CD4-positive, alpha-beta T cell treated with Interleukin-12 subunit alpha and Interleukin-12 subunit beta, for 1 hour (primary cell): ENCODE results near the gene PIGM.
A peak's percentile ranks its signal among the peaks of the same experiment; 100 is the strongest.
"Not testable (repeated sequence)": the region's sequence is repeated elsewhere in the genome, so short reads cannot be mapped to it uniquely, and the experiment has no call there.

ENCODE experiments used
- DNase-seq: peaks from one replicate; pipeline ENCODE4 v3.0.0-alpha.2; 2020

The PIGM gene

DNA sequence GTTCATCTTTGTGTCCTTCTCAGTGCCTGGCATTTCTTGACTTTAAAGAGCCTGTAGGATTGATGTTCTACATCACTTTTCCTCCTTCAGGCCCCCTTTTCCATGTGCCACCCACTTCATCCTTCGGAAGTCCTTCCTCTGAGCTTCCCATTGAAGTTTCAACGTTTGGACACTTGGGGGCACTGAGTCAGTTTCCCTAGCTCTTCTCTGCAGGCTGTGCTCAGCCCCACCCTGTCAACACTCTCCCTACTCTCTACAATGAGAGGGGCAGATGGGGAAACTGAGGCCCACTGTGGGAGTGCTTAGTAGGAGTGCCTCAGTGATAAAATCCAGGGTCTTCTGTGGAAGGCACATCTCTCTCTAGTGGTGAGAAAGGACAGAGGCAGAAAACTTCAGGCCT is 26.3 kb upstream of the PIGM start:
- no peak for DNase-seq

DNA sequence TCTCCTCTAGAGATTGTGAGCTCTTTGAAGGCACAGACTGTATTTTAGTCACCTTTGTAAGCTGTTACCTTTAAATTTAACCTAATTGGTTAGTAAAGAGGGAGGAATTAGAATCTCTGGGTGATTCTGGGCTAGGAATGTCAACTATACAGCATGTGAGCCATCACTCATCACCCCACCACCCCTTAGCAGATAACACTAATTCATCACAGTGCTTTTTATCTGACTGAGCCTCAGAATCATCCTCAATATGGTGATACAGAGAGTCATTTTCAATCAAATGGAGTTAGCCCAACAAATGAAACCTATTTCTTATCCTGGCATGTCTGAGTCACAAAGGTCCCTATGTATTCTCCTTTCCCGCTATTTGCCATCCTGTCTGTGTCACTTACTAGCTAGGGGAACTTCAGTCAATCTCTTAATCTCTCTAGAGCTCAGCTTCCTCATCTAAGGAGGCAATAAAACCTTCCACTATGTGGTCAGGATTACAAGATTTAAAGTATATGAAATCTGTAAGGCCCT is 24.9 kb upstream of the PIGM start:
- no peak for DNase-seq

DNA sequence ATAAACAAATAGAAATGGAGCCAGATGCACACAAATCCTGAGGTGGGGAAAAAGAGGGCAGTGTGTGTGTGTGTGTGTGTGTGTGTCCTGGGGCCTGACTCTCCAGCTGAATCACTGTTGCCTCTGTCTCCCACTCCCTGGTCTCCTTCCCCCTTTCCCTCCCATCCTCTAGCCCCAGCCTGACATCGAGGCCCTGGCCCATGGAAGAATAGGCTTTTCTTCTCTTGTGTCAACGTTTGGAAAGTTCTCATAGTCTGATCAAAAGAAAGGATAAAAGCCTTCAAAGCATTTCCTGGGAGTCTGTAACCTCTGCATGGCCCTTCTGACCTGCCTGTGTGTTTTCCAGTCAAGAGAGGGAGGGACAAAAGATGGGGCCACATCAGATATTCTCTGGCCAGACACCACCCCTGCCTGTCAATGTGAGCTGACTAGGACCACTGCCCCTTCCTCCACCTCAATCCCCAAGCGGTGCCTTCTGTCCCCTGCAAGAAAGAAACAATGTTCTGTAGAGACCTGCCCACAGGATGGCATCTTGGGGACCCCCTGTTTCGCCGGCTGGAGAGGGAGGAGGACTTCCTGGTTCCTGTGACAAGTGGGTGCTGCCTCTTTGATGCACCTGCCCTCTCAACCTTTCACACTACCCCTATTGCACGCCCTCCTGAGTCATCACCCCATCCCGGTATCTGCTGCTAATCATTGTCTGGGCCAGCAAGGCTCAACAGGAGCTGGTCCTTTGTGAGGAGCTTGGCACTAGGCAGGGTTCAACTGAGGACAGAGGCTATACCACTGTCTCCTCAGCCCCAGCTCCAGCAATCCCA is 22.0 kb upstream of the PIGM start:
- no peak for DNase-seq

DNA sequence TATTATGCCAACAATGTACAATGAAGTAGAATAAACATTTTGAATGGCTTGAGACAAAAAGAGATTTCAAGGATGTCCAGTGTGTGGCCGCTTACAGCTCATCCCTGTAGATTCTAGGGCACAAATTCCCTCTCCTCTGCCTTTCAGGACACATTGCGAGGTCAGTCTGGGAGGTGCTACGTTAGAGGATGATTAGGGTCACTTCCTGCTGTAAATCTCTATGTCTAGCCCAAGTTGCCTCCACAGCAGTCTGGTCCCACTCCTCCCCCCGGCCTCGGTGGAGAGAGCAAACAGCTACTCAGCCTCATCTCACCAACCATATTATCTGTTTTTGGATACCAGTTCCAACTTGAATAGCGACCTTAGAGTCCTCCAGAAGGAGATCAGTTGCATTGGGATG is 21.1 kb upstream of the PIGM start:
- no peak for DNase-seq

DNA sequence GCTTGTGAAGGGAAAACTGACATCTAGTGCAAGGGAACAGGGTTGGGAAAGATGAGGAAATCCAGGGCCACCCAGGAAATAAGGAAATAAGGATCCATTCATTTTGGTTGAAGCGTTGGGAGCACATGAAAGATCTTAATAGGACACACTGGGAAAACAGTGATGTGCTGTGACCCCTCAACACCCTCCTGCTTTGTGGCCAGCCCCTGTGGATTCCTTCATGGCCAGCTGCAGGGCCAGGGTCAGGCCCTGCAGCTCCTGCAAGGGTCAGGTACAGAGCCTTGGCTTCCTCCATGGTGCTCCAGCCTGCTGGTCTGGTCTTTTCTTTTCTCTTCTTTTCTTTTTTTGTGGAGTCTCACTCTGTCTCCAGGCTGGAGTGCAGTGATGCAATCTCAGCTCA is 18.8 kb upstream of the PIGM start:
- no peak for DNase-seq

DNA sequence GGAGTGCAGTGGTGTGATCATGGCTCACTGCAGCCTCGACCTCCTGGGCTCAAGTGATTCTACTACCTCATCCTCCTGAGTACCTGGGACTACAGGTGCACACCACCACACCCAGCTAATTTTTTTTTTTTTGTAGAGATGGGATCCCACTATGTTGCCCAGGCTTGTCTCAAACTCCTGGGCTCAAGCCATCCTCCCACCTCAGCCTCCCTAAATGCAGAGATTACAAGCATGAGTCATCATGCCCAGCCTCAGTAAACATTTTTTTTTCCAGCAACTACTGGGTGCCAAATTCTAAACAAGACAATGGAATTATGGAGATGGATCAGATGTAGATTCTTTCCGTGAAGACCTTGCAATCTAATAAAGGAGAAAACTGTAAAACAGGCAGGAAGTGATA is 18.4 kb upstream of the PIGM start:
- not testable (repeated sequence) for DNase-seq

DNA sequence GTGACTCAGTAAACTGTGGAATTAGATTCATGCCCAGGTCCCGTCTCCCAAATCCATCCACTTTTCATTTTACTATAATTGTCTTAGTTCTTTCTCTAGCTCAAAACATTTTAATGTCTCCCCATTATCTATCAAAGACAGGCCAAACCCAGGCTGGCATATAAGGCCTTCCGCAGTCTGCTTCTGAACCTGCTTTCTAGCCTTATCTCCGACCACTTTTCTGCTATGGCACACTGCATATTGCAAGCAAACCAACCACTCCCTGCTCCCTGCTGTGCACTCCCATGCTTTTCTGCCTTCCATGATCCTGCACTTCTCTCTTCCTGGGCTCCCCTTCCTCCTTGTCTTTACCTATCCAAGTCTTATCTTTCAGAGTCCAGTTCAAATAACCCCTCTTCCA is 17.3 kb upstream of the PIGM start:
- no peak for DNase-seq

DNA sequence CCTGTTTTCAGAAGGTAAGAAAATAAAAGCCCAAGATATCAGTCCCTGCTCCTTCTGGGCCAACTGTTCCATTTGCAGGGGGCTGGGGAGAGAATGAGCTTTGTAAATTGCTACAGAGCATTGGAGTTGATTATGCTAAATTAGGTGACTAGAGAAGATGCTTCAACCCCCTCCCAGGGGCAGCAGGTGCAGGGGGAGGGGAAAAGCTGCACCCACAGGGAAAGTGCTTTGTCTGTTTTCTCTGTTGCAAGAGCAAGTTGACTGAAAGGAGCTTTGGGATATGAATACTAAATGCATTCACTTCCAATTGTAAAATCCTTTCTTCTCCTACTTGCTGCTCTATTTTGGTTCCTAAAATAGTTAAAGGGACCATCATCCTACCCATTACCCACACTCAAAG is 16.5 kb upstream of the PIGM start:
- DNase-seq, result no peak

DNA sequence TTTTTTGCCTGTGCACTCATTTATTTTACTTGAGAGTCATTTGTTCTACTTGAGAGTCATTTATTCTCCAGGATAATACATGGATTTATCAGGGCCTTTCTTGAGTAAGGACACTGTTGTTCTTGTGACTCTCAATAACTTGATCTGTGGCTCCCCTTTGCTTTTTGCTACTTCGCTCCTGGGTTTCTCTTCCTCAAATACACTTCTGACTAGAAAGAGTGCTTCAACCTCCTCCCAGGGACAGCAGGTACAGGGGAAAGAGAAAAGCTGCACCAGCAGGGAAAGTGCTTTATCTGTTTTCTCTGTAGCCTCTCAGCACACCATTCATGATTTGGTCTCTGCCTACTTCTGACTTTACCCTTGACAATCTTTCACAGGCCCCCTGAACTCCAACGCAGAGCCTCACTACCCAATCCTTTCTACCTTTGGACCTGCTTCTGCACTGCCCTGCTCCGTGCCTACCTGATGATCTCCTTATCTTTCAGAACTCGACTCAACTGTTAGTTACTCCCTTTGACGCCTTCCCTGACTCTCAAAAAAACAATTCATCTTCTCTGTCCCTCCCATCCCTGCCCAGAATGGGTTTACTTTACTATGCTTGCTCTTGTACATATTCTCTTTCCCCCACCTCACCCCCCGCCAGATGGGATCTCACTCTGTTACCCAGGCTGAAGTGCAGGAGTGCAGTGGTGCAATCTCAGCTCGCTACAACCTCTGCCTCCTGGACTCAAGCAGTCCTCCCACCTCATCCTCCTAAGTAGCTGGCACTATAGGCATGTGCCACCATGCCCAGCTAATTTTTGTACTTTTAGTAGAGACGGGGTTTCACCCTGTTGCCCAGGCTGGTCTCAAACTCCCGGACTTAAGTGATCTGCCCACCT is 15.6 kb upstream of the PIGM start:
- DNase-seq, result peak; percentile 3

DNA sequence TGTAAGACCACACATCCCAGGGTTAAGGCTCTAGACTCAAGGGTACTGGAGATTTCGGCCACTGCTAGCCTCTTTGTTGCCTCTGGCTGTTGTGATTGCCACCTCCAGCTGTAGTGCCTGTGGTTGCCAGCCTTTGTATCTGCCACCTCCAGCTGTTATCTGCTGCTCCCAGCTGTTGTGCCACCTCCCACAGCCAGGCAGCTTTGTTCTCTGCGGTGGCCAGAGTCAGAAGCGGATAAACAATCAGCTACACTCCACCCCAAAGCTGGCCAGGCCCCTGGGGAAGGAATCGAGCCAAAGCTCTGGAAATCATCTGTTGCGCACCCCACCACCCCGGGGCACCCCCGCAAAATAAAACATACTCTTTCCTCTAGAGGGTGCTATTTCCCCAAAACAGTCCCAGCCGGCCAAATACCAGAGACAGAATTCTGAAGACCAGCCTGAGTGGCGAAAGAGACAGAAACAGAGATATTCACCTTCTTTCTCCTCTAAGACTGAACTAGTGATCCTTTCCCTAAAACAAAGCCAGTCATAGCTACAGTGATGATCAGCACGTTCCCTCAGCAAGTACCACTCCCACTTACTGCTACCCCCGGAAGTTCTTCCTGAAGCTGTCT is 14.8 kb upstream of the PIGM start:
- peak; percentile 58 for DNase-seq

DNA sequence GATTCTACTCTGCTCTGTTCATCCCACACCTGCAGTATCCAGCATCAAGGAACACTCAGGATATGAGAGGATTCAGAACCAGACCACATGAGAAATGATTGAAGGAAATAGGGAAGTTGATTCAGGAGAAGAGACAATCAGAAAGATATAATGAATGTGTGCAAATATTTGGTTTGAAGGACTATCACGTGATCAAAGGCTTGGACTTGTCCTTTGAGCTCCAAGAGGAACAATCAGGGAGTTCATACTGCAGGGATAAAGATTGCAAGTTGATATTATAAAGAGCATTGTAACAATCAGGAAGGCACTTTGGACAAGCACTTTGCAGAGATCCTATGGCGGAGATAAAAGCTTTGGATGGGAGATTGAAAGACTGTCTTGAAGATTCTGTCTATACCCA is 13.9 kb upstream of the PIGM start:
- no peak for DNase-seq

DNA sequence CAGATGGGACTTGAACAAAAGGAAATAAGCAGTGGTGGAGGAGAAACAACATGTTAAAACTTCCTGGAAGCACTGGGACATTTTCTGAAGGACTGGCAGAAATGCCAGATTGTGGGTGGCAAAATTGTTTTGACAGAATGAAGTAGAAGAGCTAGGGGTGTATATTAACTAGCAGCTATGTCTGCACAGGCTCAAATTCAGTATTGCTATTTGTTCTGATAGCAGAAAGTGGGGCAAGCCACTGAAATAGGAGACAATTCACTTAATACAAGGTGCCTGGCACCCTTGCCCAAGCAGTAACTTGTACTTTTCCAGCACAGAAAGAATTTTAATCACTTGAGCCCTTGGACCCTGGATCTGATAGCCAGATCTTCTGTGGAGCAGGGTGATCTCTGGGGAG is 11.8 kb upstream of the PIGM start:
- no peak for DNase-seq

DNA sequence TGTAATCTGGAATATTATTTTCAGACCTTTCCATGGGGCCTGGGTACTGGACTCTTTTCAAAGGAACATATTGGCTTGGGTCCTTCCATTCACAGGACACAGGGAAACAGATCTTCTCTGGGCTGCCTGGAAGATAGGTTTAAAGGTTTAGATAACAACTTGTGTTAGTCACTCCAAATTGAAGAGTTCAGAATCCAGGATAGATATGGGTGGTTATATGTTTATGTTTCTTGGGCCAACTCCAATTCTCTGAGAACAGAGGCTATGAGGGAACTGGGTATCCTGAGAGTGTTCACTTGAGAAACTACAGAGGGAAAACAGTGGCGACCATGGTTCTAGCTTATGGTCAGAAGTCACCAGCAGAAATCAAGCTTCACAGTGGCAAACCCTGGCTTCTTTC is 8.7 kb upstream of the PIGM start:
- no peak for DNase-seq

DNA sequence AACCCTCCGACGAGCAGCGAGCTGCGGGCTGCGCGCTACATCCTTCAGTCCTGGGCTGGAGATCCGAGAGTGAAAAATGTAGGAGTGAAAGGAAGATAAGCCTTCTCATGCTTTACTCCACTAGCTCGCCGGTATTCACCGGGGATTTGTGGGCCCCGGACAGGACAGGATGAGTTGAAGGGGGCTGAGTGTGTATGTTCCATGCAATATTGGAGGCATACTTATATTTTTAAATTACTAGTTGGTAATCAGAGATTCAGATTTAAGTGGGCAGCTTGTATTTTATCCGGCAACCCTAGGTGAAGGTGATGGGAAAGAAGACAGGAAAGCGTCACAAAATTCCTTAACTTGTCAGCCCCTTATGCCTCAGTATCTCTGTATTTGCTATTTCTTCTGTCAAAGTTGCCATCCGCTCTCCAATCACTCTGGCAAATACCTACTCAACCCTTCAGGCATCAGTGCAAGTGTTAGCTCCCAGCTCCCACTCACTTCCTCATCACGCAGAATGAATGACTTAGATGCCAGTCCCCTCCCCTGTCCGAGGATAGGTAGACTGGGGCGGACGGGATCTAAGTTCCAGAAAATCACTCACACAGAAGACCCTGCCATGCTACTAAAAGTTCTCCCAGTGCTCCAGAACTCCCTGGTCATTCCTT is 503 bp upstream of the PIGM start:
- DNase-seq, result no peak

DNA sequence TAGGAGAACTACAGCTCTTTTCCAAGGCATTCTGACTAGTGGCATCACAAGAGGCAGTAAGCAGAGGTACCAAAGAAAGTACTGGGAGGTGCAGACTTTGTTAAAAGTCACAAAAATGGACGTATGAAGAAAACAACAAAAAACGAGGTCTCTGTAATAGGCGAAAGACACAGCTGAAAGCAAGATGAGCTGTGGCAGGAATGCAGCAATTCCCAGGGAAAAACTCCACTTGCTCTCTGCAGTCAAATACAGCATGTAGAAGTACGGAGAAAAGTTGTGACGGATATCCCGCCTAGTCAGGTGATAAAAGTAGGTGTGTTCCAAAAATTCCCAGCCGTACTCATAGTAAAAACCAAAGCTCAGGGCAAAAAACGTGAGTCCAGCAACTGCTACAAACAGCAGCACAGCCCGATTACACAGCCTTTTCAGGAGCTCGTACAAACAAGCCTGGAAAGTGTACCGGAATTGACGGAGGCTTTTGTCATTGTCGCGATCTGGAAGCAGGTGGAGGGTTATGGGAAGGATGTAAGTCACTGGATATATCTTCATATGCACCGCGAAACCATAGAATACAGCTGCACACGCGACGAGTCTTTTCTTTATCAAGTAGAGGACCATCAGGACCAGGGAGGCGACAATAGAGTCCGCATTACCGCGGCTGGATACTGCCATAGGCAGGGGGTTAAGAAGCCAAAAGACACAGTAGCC is 979 bp downstream of the PIGM start:
- DNase-seq, result peak; percentile 13

DNA sequence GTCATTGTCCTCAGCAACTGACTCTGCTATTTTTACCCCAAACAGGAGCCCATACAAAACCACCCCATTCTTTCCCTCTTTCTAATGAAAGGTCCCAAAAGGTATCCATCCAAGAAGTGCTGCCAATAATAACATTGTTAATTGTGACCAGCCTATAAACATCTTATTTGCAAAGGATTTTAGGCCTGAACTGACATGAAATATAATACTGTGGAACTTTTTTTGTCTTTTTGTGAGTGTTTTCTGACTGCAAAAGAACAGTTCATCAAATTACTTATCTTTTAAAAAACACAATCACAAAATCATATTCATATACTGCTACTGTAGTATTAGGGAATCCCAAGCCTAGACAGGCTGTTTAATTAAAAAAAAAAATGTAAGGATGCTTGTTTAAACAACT is 3.4 kb downstream of the PIGM start:
- no peak for DNase-seq

DNA sequence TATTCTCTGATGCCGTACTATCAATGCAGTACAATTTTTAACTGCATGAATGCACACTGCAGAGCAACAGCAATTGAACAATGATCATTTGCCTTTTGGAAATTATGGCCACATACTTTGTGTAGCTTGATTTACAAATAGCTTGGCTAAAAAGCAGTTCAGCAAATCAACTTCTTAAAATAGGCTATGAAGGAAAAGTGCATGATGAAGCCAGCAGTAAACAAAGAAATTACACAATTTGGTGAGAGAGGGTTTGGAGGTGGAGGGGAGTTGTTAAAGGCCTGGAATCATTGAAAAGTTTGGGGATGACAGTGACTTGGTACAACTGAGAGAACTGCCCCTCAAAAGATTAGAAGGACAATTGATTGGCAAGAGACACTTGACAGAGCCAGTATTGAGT is 6.5 kb downstream of the PIGM start:
- no peak for DNase-seq

DNA sequence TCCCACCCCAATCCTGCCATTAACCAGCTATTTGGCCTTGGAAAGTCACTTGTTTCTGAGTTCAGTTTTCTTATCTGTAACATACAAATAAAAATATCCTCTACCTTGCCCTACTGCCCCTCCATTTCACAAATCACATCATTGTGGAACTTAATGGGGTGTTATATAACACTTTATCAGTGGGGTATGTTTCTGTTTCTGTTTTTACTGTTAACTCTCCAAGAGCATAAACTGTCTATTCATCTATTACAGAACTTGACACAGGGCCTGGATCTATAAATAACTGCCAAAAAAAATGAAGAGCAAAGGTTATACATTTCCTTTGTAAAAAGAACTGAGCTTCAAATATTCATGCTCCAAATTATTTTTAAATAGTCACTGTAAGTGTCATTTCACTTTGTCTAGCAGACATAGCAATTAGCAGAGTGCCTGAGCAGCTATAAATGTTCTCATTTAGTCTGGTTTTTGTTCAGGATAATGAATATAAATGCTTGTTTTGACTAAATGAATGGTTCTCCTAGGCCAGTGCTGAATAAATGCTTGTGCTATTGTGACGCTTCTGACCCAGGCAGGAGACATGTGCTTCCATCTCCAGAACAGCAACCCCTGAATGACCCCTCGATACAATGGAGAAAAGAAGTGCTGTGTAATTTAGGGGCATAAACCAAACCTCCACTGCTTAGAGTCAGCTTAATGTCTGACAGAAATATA is 7.4 kb downstream of the PIGM start:
- DNase-seq, result no peak

DNA sequence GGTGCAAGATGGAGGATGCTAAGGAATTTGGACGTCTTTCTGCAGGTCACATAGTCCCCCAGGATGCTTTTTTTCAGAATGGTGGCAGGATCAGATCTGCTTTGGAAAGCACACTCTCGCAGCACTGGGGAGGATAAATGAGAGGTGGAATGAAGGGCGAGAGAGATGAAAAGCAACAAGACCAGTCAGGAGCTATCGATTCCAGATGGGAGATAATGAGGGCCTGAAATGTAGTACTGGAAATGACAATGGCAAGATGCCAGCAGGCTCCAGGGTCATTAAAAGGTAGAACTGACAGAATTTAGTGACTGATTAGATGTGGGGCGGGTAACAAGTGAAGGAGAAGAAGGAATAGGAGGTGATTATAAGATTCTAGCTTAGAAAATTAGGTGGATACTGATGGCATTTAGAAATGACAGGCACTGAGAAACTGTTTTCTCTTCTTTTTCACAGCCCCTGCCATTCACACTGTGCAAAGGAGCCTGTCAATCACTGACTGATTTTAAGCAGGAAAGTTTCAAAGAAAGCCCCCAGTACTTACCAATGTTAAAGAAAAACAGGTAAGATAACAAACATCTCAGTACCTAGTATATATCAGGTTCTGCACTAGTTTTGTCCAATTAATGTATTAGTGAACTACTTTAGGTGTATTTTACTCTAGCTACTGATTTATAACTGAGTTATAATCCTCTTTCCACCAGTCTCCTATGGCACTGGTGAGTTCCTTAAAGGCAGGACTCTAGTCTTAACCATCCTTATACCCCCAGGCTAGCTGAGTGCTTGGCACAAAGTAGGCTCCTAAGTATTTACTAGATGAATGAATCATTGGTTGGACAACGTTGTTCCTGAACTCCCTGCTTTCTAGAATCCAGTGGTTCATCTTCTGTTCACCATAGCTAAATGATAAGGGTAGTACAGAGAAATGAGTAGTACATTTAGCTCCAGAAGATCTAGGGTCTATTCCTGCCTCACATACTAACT is 9.2 kb downstream of the PIGM start:
- DNase-seq, result no peak

DNA sequence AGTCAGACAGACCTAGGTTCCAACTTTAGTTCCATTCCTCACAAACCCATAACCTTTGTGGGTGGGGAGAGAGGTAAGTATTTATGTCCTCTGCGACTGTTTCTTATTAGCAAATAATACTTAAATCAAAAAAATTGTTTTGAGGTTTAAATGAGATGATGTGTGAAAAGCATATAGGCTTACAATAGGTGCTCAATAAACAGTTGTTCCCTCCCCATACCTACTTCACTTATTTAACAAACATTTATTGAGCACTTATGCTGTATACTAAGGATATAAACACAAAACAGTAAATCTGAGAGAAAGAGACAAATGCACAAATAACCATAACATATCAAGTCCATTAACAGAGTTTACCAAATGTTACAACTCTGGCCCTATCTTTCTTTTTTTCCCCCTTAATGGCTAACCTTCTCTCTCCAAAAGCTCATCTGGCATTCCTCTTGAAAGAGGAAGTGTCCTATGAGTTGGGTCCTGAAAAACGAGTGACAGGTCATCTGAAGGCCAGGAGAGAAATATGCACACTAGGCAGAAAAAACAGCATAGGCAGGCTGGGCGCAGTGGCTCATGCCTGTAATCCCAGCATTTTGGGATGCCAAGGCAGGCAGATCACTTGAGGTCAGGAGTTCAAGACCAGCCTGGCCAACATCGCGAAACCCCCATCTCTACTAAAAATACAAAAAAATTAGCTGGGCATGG is 10.3 kb downstream of the PIGM start:
- DNase-seq, result no peak
